OCI-LY1 (cell line): ENCODE results near the gene SGK2.

ENCODE experiments used
- H2AFZ ChIP-seq: fragments of 200-600 bp; sonication (generic), shearing (Covaris generic); 2 replicates; pipeline ENCODE4 v1.6.0; 2014; ENCODE audit warnings: antibody characterized with exemption, mild to moderate bottlenecking, low read length
- H3F3A ChIP-seq: fragments of 200-600 bp; sonication (generic), shearing (Covaris generic); 2 replicates; pipeline ENCODE4 v1.6.0; 2014; ENCODE audit warnings: mild to moderate bottlenecking, antibody characterized with exemption, low read length, moderate library complexity; ENCODE audit not compliant: insufficient read depth
- H3K27ac ChIP-seq: fragments of 200-600 bp; sonication (generic); 2 replicates; pipeline ENCODE4 v1.5.1; 2014; ENCODE audit warnings: low read length, mixed run types, mild to moderate bottlenecking, low read depth; ENCODE audit not compliant: poor library complexity, severe bottlenecking
- H3K27me3 ChIP-seq: fragments of 200-600 bp; sonication (generic); 2 replicates; pipeline ENCODE4 v1.6.0; 2014; ENCODE audit warnings: antibody characterized with exemption, mild to moderate bottlenecking, low read length, moderate library complexity; ENCODE audit not compliant: insufficient read depth
- H3K36me3 ChIP-seq: fragments of 200-600 bp; sonication (generic); 2 replicates; pipeline ENCODE4 v1.6.1; 2014; ENCODE audit warnings: mild to moderate bottlenecking, antibody characterized with exemption, low read length, moderate library complexity, mixed read lengths; ENCODE audit not compliant: insufficient read depth
- H3K4me1 ChIP-seq: fragments of 200-600 bp; sonication (generic); 2 replicates; pipeline ENCODE4 v1.5.1; 2014; ENCODE audit warnings: mild to moderate bottlenecking, low read length, moderate library complexity; ENCODE audit not compliant: insufficient read depth, severe bottlenecking
- H3K4me2 ChIP-seq: fragments of 200-600 bp; sonication (generic), shearing (Covaris generic); 2 replicates; pipeline ENCODE4 v1.6.1; 2014; ENCODE audit warnings: low read length
- H3K4me3 ChIP-seq: fragments of 200-600 bp; sonication (generic); 2 replicates; pipeline ENCODE4 v1.5.1; 2014; ENCODE audit warnings: low read length, low read depth, mild to moderate bottlenecking, mixed read lengths; ENCODE audit not compliant: poor library complexity, severe bottlenecking
- H3K79me2 ChIP-seq: fragments of 200-600 bp; shearing (Covaris generic); 2 replicates; pipeline ENCODE4 v1.6.1; 2016; ENCODE audit warnings: mixed run types, low read length, mixed read lengths; ENCODE audit not compliant: insufficient read depth
- H3K9ac ChIP-seq: fragments of 200-600 bp; sonication (generic), shearing (Covaris generic); 2 replicates; pipeline ENCODE4 v1.6.1; 2014; ENCODE audit warnings: mild to moderate bottlenecking, low read length, mixed read lengths
- H3K9me2 ChIP-seq: fragments of 200-600 bp; sonication (generic), shearing (Covaris generic); 2 replicates; pipeline ENCODE4 v1.6.1; 2014; ENCODE audit warnings: low read depth, mild to moderate bottlenecking, low read length, mixed read lengths
- H3K9me3 ChIP-seq: fragments of 200-600 bp; shearing (Covaris generic); 2 replicates; pipeline ENCODE4 v1.6.1; 2014; ENCODE audit warnings: low read length, mixed read lengths
- H4K20me1 ChIP-seq: fragments of 200-600 bp; sonication (generic), shearing (Covaris generic); 2 replicates; pipeline ENCODE4 v1.6.0; 2016; ENCODE audit warnings: mild to moderate bottlenecking, low read length; ENCODE audit not compliant: insufficient read depth
- EZH2 ChIP-seq: fragments of 200-600 bp; sonication (generic), shearing (Covaris generic); IDR thresholded peaks from 2 replicates; pipeline ENCODE4 v1.8.0; 2017; ENCODE audit warnings: borderline replicate concordance, mixed run types, mild to moderate bottlenecking, antibody characterized with exemption, low read length, moderate library complexity, mixed read lengths
- TF ChIP-seq, protein P1 (sequence below): fragments of 200-600 bp; sonication (generic), shearing (Covaris generic); IDR thresholded peaks from 2 replicates; pipeline ENCODE4 v1.5.1; 2017; ENCODE audit warnings: mild to moderate bottlenecking, antibody characterized with exemption, low read length, moderate library complexity, mixed read lengths

Gene SGK2

GRCh38 chr20:43550456-43550855 is 8.4 kb upstream of the SGK2 start:
- no peak overlapping the region for H3K4me2 ChIP-seq
- no peak overlapping the region for H2AFZ ChIP-seq
- H3K36me3 ChIP-seq = no peaks in the 10 kb centered on the region
- H3K4me3 ChIP-seq = no peak overlapping the region
- no peak overlapping the region for H3K27ac ChIP-seq
- no peaks in the 10 kb centered on the region for H3K9me2 ChIP-seq
- TF ChIP-seq, protein P1, sequence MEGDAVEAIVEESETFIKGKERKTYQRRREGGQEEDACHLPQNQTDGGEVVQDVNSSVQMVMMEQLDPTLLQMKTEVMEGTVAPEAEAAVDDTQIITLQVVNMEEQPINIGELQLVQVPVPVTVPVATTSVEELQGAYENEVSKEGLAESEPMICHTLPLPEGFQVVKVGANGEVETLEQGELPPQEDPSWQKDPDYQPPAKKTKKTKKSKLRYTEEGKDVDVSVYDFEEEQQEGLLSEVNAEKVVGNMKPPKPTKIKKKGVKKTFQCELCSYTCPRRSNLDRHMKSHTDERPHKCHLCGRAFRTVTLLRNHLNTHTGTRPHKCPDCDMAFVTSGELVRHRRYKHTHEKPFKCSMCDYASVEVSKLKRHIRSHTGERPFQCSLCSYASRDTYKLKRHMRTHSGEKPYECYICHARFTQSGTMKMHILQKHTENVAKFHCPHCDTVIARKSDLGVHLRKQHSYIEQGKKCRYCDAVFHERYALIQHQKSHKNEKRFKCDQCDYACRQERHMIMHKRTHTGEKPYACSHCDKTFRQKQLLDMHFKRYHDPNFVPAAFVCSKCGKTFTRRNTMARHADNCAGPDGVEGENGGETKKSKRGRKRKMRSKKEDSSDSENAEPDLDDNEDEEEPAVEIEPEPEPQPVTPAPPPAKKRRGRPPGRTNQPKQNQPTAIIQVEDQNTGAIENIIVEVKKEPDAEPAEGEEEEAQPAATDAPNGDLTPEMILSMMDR = no peak
- TF ChIP-seq EZH2 = no peak
- no peak overlapping the region for H3K9ac ChIP-seq
- no peaks in the 10 kb centered on the region for H4K20me1 ChIP-seq
- H3K9me3 ChIP-seq = no peaks in the 10 kb centered on the region
- no peaks in the 10 kb centered on the region for H3F3A ChIP-seq
- H3K27me3 ChIP-seq = no peaks in the 10 kb centered on the region
- no peaks in the 10 kb centered on the region for H3K79me2 ChIP-seq
- H3K4me1 ChIP-seq = no peaks in the 10 kb centered on the region

DNA sequence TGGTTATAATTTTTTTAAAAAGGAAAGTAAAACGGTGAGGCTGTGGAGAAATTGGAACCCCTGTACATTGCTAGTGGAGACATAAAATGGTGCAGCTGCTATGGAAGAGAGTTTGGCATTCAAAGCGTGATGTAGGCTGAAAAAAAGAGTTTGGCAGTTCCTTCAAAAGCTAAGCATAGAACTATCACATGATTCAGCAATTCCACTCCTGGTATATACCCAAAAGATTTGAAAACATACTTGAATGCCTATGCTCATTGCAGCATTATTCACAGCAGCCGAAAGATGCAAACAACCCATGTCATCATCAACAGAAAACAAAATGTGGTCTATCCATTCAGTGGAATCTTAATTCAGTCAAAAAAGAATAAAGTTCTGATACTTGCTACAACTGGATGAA is 4.5 kb upstream of the SGK2 start:
- Histone ChIP-seq H3K79me2 (no peaks in the 10 kb centered on the region), H3K27me3 (no peaks in the 10 kb centered on the region), H3K4me3 (no peak overlapping the region), H3F3A (no peaks in the 10 kb centered on the region), H3K9me2 (no peaks in the 10 kb centered on the region), H2AFZ (no peak overlapping the region), H3K27ac (no peak overlapping the region), H3K4me2 (no peak overlapping the region), H3K36me3 (no peaks in the 10 kb centered on the region), H3K9ac (no peak overlapping the region), H4K20me1 (no peaks in the 10 kb centered on the region), H3K9me3 (no peaks in the 10 kb centered on the region), H3K4me1 (no peaks in the 10 kb centered on the region)
- no peak for TF ChIP-seq EZH2
- TF ChIP-seq, protein P1 = no peak

DNA sequence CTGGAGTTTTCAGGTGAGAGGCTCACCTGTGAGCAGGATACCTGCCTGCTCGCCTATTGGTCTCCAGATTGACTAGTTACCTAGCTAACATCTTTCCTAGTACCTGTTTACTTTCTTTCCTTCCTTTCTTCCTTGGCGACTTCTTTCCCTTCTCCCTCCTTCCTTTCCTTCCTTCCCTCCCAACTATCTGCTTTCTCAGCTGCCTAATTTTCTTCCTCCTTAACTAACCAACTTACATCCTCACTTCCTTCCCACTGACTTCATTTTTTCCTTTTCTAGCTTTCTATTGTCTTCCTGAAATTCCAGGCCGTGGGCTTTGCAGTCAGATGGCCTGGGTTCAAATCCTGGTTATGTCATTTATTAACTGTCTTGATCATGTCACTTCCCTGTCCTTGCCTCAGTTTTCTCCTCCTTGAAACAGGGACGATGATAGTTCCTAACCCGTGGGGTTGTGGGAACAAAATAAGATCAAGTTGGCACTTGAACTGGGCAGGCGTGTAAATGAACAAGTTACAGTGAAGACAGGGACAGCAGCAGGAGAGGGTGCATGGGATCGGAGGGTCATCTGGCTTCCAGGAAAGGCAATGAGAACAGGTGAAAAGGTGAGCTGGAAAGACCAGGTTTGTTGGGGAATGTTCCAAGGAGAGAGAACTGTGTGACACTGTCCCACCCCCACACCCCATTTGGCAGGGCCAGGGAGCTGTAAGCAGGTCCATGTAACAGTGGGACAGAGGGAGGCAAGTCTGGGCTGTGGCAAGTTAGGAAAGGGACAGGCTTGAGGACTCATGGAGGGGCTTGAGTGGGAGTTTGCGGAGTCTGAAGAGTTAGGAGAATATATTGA is 540 bp downstream of the SGK2 start:
- H3K9ac ChIP-seq = no peak overlapping the region
- H3K79me2 ChIP-seq = no peaks in the 10 kb centered on the region
- H3F3A ChIP-seq = no peaks in the 10 kb centered on the region
- TF ChIP-seq, protein P1 = no peak
- no peak for TF ChIP-seq EZH2
- H3K9me3 ChIP-seq = no peaks in the 10 kb centered on the region
- H3K36me3 ChIP-seq = no peaks in the 10 kb centered on the region
- no peaks in the 10 kb centered on the region for H4K20me1 ChIP-seq
- no peak overlapping the region for H2AFZ ChIP-seq
- no peaks in the 10 kb centered on the region for H3K27me3 ChIP-seq
- no peak overlapping the region for H3K27ac ChIP-seq
- H3K9me2 ChIP-seq = no peaks in the 10 kb centered on the region
- H3K4me1 ChIP-seq = no peaks in the 10 kb centered on the region
- no peak overlapping the region for H3K4me2 ChIP-seq
- H3K4me3 ChIP-seq = no peak overlapping the region
